ENCODE results near the gene NOX3.

Gene NOX3

DNA sequence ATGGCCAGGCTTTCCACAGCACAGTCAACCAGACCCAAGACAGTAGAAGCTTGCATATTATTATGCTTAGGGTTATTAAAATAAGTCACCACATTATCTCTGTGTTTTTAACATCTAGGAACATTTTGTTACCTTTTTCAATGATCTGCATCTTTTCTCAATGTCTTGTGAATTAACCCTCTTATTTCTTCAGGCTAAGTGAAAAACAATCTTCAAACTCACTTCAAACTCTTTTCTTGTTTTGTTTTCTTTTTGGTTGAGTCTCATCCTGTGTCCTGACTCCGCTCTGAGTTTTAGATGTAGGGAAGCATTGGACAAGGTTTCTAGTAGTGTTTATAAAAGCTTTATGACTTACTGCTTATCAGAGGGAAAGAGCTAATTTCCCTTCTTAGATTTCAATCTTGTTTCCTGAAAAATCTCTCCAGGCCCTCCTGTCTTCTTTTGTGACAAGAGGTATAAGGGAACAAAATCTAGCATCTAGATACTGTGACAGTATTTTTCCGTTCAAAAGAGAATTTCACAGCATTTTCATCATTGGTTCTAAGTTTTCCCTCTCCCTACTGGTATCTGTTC, 26.2 kb downstream of the NOX3 start:
- H3K27ac ChIP-seq: no peak overlapping the region
- TF ChIP-seq, protein P1, sequence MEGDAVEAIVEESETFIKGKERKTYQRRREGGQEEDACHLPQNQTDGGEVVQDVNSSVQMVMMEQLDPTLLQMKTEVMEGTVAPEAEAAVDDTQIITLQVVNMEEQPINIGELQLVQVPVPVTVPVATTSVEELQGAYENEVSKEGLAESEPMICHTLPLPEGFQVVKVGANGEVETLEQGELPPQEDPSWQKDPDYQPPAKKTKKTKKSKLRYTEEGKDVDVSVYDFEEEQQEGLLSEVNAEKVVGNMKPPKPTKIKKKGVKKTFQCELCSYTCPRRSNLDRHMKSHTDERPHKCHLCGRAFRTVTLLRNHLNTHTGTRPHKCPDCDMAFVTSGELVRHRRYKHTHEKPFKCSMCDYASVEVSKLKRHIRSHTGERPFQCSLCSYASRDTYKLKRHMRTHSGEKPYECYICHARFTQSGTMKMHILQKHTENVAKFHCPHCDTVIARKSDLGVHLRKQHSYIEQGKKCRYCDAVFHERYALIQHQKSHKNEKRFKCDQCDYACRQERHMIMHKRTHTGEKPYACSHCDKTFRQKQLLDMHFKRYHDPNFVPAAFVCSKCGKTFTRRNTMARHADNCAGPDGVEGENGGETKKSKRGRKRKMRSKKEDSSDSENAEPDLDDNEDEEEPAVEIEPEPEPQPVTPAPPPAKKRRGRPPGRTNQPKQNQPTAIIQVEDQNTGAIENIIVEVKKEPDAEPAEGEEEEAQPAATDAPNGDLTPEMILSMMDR (conservative IDR thresholded peaks at IDR 0.05): no peak
- TF ChIP-seq ZFX (IDR thresholded peaks at IDR 0.05): no peak

DNA sequence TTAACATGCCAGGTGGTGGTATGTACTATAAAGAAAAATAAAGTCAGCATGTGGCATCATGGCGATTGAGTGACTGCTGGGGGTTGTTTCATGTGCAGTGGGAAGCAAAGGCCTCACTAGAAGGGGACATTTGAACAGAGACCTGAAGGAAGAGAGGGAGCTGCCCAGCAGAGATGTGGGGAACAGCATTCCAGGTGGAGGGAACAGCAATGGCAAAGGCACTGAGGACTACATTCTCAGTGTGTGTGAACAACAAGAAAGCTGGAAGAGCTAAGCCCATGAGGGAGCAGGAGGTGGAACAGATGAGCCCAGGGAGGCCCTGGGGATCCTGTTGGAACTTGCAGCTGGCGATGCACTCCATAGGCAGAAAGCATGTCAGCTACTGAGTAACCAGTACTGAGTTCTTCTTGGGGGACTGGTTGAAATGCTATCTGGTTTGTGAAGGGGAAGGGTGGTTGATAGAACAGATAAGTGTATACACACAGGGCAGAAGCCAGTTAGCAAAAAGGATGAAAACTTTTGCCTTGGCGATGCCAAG, 29.2 kb downstream of the NOX3 start:
- TF ChIP-seq, protein P1 (conservative IDR thresholded peaks at IDR 0.05): no peak
- no peak for TF ChIP-seq ZFX (IDR thresholded peaks at IDR 0.05)
- H3K27ac ChIP-seq: no peak overlapping the region

DNA sequence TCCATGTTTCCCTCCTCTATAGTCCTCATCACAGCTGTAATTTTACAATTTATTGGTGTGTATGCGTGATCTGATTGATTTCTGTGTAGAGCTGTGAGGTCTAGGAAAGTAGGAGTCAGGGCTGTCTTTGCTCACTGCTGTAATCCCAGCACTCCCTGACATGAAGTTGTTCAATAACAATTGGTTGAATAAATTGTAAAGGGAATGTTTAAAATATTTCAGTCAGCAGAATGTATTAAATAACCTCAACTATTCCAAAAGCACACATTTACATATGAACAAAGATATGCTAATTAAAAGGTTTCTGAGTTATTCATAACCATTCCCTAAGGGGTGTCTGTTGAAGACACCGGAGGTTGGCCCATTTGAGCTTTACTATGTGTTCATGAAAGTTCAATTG, 31.5 kb downstream of the NOX3 start:
- no peak overlapping the region for H3K27ac ChIP-seq
- no peak for TF ChIP-seq ZFX (IDR thresholded peaks at IDR 0.05)
- TF ChIP-seq, protein P1 (conservative IDR thresholded peaks at IDR 0.05): no peak

DNA sequence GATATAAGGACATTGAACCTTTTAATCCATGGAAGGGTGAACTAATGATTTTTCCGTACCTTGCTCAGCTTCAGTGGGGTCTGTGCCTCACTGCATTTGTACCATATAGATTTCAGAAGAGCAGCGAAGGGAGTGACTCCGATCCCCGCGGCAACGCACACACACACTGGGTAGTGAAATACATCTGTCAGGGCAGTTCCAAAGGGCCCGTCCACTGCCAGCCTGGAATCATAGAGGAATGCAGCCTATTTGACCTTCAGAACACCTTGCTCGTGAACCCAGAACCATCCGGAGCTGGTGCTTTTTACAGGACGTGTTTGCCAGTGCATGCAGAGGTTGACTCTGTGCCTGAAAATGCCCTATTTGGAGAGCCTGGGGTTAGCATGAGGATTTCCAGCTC, 33.0 kb downstream of the NOX3 start:
- no peak for TF ChIP-seq ZFX (IDR thresholded peaks at IDR 0.05)
- TF ChIP-seq, protein P1 (conservative IDR thresholded peaks at IDR 0.05): no peak
- no peak overlapping the region for H3K27ac ChIP-seq

DNA sequence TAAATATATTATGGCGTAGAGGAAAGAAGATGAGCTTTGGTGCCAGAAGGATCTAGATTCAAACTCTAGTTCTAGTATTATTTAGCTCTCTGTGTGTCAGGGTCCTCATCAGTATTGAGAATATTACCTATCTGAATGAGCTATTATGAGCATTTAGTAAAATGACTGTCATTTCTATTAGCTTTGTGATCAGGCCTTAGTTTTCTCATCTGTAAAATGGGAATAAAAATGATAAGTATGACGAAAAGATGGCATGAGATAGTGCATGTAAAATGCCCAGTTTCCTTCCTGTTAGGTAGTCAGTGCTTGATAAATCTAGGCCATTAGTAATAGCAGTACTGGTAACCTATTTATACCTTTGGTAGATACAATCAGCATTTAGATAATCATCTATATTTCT, 35.1 kb downstream of the NOX3 start:
- no peak for TF ChIP-seq ZFX (IDR thresholded peaks at IDR 0.05)
- TF ChIP-seq, protein P1 (conservative IDR thresholded peaks at IDR 0.05): no peak
- no peak overlapping the region for H3K27ac ChIP-seq

DNA sequence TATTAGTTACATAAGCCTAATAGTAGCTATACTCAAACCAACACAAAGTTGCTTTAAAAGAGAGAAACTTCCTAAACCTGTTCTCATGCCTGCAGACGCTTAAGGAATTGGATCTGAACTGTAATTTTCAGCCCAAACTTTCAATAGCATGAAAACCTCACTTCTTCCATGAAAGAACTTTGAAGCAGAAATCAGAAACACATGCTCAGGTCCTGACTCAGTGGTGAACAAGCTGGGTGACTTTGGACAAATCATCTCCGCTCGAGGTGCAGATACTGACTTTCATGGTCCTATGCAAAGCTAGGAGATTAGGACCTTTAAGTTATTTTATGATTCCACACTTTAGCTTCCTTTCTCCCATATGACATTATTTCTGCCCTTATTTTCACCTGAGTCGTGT, 36.5 kb downstream of the NOX3 start:
- H3K27ac ChIP-seq: no peak overlapping the region
- TF ChIP-seq ZFX (IDR thresholded peaks at IDR 0.05): no peak
- TF ChIP-seq, protein P1 (conservative IDR thresholded peaks at IDR 0.05): no peak

DNA sequence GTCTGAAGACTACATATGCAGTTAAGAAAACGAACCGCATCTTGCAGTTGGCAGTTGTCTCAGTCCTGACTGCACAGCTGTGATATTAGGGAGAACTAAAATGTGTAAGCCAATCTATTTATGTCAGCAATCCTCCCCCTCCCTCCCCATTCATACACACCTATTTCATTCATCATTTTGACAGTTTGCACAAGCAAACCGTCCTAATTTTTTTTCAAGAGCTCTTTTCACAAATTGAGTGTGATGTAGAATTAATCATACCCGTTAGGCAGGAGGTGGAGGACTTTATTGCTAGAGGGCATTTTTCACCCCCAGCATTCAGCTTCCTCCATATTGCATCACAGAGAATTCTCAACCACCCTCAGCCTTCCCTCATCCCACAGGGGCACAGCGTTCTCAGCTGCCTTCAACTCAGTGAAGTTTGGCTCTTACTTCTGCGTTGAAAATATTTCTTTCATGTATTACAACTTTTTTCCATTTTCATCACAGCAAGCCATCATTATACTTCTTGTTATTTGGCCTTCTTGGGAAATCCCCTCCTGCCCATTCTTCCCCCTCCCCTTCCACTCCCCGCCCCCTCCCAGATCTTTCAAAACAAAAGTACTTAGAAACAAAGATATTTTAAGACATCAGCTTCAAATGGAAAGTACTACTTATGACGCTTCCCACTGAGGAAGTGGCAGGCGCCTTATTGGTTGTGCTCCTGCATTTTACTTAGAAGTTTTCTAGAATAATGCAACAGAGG, 37.5 kb downstream of the NOX3 start:
- H3K27ac ChIP-seq: no peak overlapping the region
- TF ChIP-seq, protein P1 (conservative IDR thresholded peaks at IDR 0.05): no peak
- no peak for TF ChIP-seq ZFX (IDR thresholded peaks at IDR 0.05)

Data from C4-2B (cell line).